GM21528 (cell line): ENCODE measurements around the gene IL17RC.
"Not testable (repeated sequence)": the region's sequence is repeated elsewhere in the genome, so short reads cannot be mapped to it uniquely, and the experiment has no call there.

ENCODE experiments used
- ATAC-seq: cut with Tn5 transposase; IDR thresholded peaks from one replicate; pipeline ENCODE4 v1.9.1; 2021; ENCODE audit warnings: mild to moderate bottlenecking, moderate library complexity; ENCODE audit not compliant: unreplicated experiment, low FRiP score

IL17RC gene

GRCh38 chr3:9914559-9915253 lies 2.2 kb upstream of the IL17RC start:
- no peak for ATAC-seq

GRCh38 chr3:9915254-9916141 lies 1.4 kb upstream of the IL17RC start:
- no peak for ATAC-seq

- ATAC-seq: no peak
These were observed 558 bp upstream of the IL17RC start for GRCh38 chr3:9916346-9916733.

- ATAC-seq: no peak
These were observed 922 bp downstream of the IL17RC start for GRCh38 chr3:9917820-9918219.

GRCh38 chr3:9918261-9919038 lies 1.6 kb downstream of the IL17RC start:
- ATAC-seq: no peak

GRCh38 chr3:9928158-9928557 lies 11.3 kb downstream of the IL17RC start:
- ATAC-seq: no peak

GRCh38 chr3:9930804-9931418 lies 14.0 kb downstream of the IL17RC start:
- ATAC-seq: no peak

GRCh38 chr3:9932535-9932842 lies 15.6 kb downstream of the IL17RC start:
- no peak for ATAC-seq

GRCh38 chr3:9932843-9933560 lies 16.1 kb downstream of the IL17RC start:
- ATAC-seq: peak; percentile 66

GRCh38 chr3:9933561-9934234 lies 16.8 kb downstream of the IL17RC start, which contains the start of gene CRELD1:
Gene CRELD1 (plus strand): TSS chr3:9933834. CDS start chr3:9934439, 605 bp downstream.
- peak; percentile 90 for ATAC-seq

GRCh38 chr3:9934235-9934621 lies 17.3 kb downstream of the IL17RC start:
- no peak for ATAC-seq

GRCh38 chr3:9934993-9935392 lies 18.1 kb downstream of the IL17RC start:
- no peak for ATAC-seq

- ATAC-seq: no peak
These were observed 19.1 kb downstream of the IL17RC start for GRCh38 chr3:9935966-9936510.

GRCh38 chr3:9937486-9938238 lies 20.8 kb downstream of the IL17RC start:
- ATAC-seq: no peak

GRCh38 chr3:9938966-9939365 lies 22.1 kb downstream of the IL17RC start:
- no peak for ATAC-seq

GRCh38 chr3:9939906-9940305 lies 23.0 kb downstream of the IL17RC start:
- ATAC-seq: not testable (repeated sequence)

- ATAC-seq: no peak
These were observed 23.8 kb downstream of the IL17RC start for GRCh38 chr3:9940746-9941145.

GRCh38 chr3:9942164-9942563 lies 25.3 kb downstream of the IL17RC start:
- ATAC-seq: no peak
